ENCODE data around the gene ATG7. TPM values are rescaled to one million over a fixed set of nuclear protein-coding genes. Genes with fewer than 3 reads are reported as not detected.

ATG7 gene
- total and polyA plus RNA-seq, 11 donors = 4.4 to 45.1 (median 14.4) TPM

- Histone ChIP-seq H3K27ac (peak overlapping the region in 2 of 12 donors; percentile 8 to 50), H3K36me3 (peaks cover 0 to 22% (median 0%) of the 10 kb centered on the region in 9 donors), H3K9me3 (no peaks in the 10 kb centered on the region), H3K27me3 (no peaks in the 10 kb centered on the region), H3K4me1 (peaks cover 0 to 38% (median 28%) of the 10 kb centered on the region in 12 donors), H3K4me3 (no peak overlapping the region)
- DNase-seq (no peak), ATAC-seq (no peak)
- WGBS, 4 donors = 53 to 68% (median 58%) methylated on average over 2 of the region's 2 CpGs
- TF ChIP-seq CTCF (IDR thresholded peaks at IDR 0.05) (no peak), POLR2A (IDR thresholded peaks at IDR 0.05) (no peak)
- intact Hi-C loops (cut with DNase I) = loop anchor here in 4 of 10 donors (5.0 to 10.0 kb wide), 4 partner anchors 48 to 266 kb away; no protein-coding TSS in a partner anchor
These were observed 114.4 kb downstream of the ATG7 start for GRCh38 chr3:11386465-11387113.

- 94 to 95% (median 95%) methylated on average over 10 of the region's 10 CpGs for WGBS, 4 donors
- intact Hi-C loops (cut with DNase I) = loop anchor here in 5 of 10 donors (5.0 to 10.0 kb wide), 7 partner anchors 45 to 263 kb away; partner anchors contain the start of gene VGLL4 (in 1 of the 5)
- Histone ChIP-seq H3K27ac (peak overlapping the region in 2 of 12 donors; percentile 4 to 31), H3K9me3 (no peaks in the 10 kb centered on the region), H3K4me1 (peaks cover 0 to 49% (median 39%) of the 10 kb centered on the region in 12 donors), H3K36me3 (peaks cover 0 to 4% (median 0%) of the 10 kb centered on the region in 9 donors), H3K27me3 (no peaks in the 10 kb centered on the region), H3K4me3 (no peak overlapping the region)
- no peak for ATAC-seq
- TF ChIP-seq CTCF (IDR thresholded peaks at IDR 0.05) (no peak), POLR2A (IDR thresholded peaks at IDR 0.05) (no peak)
- no peak for DNase-seq
These were observed 117.4 kb downstream of the ATG7 start for GRCh38 chr3:11389386-11390268.

- peak; percentile 46 to 77 (median 65) for ATAC-seq
These were observed 118.4 kb downstream of the ATG7 start for GRCh38 chr3:11390411-11391131.

GRCh38 chr3:11391174-11391879 lies 119.1 kb downstream of the ATG7 start:
- no peaks in the 10 kb centered on the region for H3K27me3 ChIP-seq
- TF ChIP-seq CTCF (IDR thresholded peaks at IDR 0.05) (no peak), POLR2A (IDR thresholded peaks at IDR 0.05) (no peak)
- peaks cover 0 to 37% (median 29%) of the 10 kb centered on the region in 12 donors for H3K4me1 ChIP-seq
- intact Hi-C loops (cut with DNase I) = loop anchor here in 2 of 10 donors (5.0 to 10.0 kb wide), 3 partner anchors 53 to 251 kb away; partner anchors contain the start of gene VGLL4 (in 1 of the 2)
- ATAC-seq (peak in 3 of 4 donors; percentile 10 to 55 (median 17)), DNase-seq (no peak)
- H3K36me3 ChIP-seq = peaks cover 0 to 3% (median 0%) of the 10 kb centered on the region in 9 donors
- H3K9me3 ChIP-seq = no peaks in the 10 kb centered on the region
- no peak overlapping the region for H3K4me3 ChIP-seq
- H3K27ac ChIP-seq = peak overlapping the region in 5 of 12 donors; percentile 22 to 39 (median 31)
- 60 to 69% (median 66%) methylated on average over 6 of the region's 6 CpGs for WGBS, 4 donors

More at GRCh38 chr3:11390411-11391131, 118.4 kb downstream of the ATG7 start:
- DNase-seq = no peak
- Histone ChIP-seq H3K27me3 (no peaks in the 10 kb centered on the region), H3K36me3 (peaks cover 0 to 4% (median 0%) of the 10 kb centered on the region in 9 donors), H3K9me3 (no peaks in the 10 kb centered on the region), H3K27ac (peak overlapping the region in 4 of 12 donors; percentile 2 to 31 (median 5)), H3K4me1 (peaks cover 0 to 45% (median 36%) of the 10 kb centered on the region in 12 donors), H3K4me3 (no peak overlapping the region)
- 43 to 55% (median 49%) methylated on average over 5 of the region's 5 CpGs for WGBS, 4 donors
- intact Hi-C loops (cut with DNase I) = loop anchor here in 2 of 10 donors (5.0 to 10.0 kb wide), 3 partner anchors 54 to 252 kb away; partner anchors contain the start of gene VGLL4 (in 1 of the 2)
- TF ChIP-seq POLR2A (IDR thresholded peaks at IDR 0.05) = no peak

Measured in heart left ventricle (tissue), 16 donors.